ENCODE measurements around the gene KRT17. TPM values are rescaled to one million over a fixed set of nuclear protein-coding genes. Genes with fewer than 3 reads are reported as not detected.
"Not testable (repeated sequence)": the region's sequence is repeated elsewhere in the genome, so short reads cannot be mapped to it uniquely, and the experiment has no call there.

Gene KRT17
- total RNA-seq, 1 experiment from 2014 or later, result 4,105 TPM

DNA sequence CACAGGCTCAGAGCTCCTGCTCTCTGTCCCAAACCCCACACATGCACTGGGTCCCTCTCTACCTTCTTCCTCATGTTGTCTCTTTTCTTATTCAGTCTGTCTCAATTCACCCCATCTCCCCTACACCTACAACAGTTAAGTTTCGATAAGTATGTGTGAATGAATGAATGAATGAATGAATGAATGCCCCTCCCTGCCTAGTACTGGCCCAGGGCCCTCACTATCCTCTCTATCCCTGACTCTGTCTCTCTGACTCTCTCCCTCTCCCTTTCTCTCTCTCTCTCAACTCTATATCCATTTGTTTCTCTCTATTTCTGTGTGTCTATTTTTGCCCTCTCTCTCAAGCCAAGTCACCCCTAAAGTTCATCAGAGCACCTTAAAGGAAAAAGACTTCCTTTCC is 45.8 kb downstream of the KRT17 start:
- intact Hi-C loops (cut with micrococcal nuclease), result no loop called here
- Mint-ChIP-seq H3K27me3 (ENCODE audit: insufficient read depth, unreplicated experiment) (peaks cover 4% of the 10 kb centered on the region), H3K27ac (ENCODE audit: low read depth, unreplicated experiment) (peak overlapping the region; percentile 97), H3K9me3 (ENCODE audit: unreplicated experiment) (no peaks in the 10 kb centered on the region), H3K4me3 (ENCODE audit: unreplicated experiment) (no peak overlapping the region), H3K36me3 (ENCODE audit: insufficient read depth, unreplicated experiment) (peaks cover 31% of the 10 kb centered on the region), H3K4me1 (ENCODE audit: insufficient read depth, unreplicated experiment) (peaks cover 51% of the 10 kb centered on the region)
- ChIA-PET POLR2A (interaction anchor here (0.6 to 2.0 kb wide), 12 partner anchors 29 to 957 kb away, joined by 3 to 11 read pairs (median 5); partner anchors contain the start of genes EIF1 and KRT17), CTCF (interaction anchor here (0.5 to 5.5 kb wide), 17 partner anchors 10 to 722 kb away, joined by 3 to 60 read pairs (median 6); partner anchors contain the start of gene KRT17)
- DNase-seq (ENCODE audit: unreplicated experiment), result no peak
- TF ChIP-seq, protein P1, sequence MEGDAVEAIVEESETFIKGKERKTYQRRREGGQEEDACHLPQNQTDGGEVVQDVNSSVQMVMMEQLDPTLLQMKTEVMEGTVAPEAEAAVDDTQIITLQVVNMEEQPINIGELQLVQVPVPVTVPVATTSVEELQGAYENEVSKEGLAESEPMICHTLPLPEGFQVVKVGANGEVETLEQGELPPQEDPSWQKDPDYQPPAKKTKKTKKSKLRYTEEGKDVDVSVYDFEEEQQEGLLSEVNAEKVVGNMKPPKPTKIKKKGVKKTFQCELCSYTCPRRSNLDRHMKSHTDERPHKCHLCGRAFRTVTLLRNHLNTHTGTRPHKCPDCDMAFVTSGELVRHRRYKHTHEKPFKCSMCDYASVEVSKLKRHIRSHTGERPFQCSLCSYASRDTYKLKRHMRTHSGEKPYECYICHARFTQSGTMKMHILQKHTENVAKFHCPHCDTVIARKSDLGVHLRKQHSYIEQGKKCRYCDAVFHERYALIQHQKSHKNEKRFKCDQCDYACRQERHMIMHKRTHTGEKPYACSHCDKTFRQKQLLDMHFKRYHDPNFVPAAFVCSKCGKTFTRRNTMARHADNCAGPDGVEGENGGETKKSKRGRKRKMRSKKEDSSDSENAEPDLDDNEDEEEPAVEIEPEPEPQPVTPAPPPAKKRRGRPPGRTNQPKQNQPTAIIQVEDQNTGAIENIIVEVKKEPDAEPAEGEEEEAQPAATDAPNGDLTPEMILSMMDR (IDR thresholded peaks at IDR 0.05; ENCODE audit: unreplicated experiment), result no peak
- no TSS peak for BruUV-seq (replicated peaks)

DNA sequence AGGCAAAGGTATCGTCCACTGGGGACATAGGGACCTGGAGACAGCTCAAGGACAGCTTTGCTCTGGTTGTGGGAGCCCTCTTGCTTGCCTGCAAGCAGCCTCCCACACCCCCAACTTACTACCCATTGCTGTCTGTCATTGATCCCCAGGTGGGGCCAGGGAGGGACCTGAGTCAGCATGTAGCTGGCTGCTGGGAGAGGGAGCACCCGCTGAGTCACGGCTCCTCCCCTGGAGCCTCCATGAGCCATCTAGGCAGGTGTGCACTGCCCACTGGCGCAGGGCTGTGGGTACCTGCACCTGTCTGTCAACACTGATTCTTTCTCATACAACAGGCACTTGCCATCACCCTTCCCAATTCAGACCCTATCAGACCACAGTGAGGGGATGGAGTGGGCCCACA is 47.6 kb downstream of the KRT17 start:
- H3K9me3 Mint-ChIP-seq (ENCODE audit: unreplicated experiment); BruUV-seq (replicated peaks); H3K4me3 Mint-ChIP-seq (ENCODE audit: unreplicated experiment); intact Hi-C loops (cut with micrococcal nuclease); H3K27ac Mint-ChIP-seq (ENCODE audit: low read depth, unreplicated experiment): not testable (repeated sequence)
- Mint-ChIP-seq H3K27me3 (ENCODE audit: insufficient read depth, unreplicated experiment) (peaks cover 14% of the 10 kb centered on the region), H3K4me1 (ENCODE audit: insufficient read depth, unreplicated experiment) (peaks cover 37% of the 10 kb centered on the region), H3K36me3 (ENCODE audit: insufficient read depth, unreplicated experiment) (peaks cover 13% of the 10 kb centered on the region)
- POLR2A ChIA-PET, result interaction anchor here (0.7 to 1.6 kb wide), 3 partner anchors 10 to 48 kb away, joined by 4 read pairs; partner anchors contain the start of genes KRT14 and KRT17
- CTCF ChIA-PET, result interaction anchor here (1.1 to 5.5 kb wide), 7 partner anchors 11 to 667 kb away, joined by 3 to 60 read pairs (median 6); no protein-coding TSS in a partner anchor
- peak; percentile 59 for DNase-seq (ENCODE audit: unreplicated experiment)

DNA sequence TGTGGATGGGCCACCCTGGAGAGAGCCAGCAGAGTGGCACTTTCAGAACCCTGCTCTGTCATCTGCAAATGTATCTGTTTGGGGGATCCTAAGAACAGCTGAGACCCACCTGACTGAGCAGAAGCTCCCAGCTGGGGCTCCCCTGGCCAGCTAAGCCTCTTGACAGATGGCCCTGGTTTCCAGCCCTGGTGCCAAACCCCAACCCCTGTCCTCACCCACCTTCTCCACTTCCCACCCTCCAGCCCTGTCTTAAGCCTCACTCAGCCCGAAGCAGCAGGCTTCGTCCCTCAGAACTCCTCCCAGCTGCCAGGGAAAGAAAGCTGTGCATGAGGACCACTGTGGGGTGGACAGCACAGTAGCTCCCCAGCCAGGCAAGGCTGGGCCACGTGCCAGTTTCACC is 49.0 kb downstream of the KRT17 start:
- no peak for DNase-seq (ENCODE audit: unreplicated experiment)
- no TSS peak for BruUV-seq (replicated peaks)
- intact Hi-C loops (cut with micrococcal nuclease), result no loop called here
- POLR2A ChIA-PET, result no interaction called here
- Mint-ChIP-seq H3K36me3 (ENCODE audit: insufficient read depth, unreplicated experiment) (peaks cover under 1% of the 10 kb centered on the region), H3K4me3 (ENCODE audit: unreplicated experiment) (no peak overlapping the region), H3K9me3 (ENCODE audit: unreplicated experiment) (no peaks in the 10 kb centered on the region), H3K4me1 (ENCODE audit: insufficient read depth, unreplicated experiment) (peaks cover 23% of the 10 kb centered on the region), H3K27ac (ENCODE audit: low read depth, unreplicated experiment) (no peak overlapping the region), H3K27me3 (ENCODE audit: insufficient read depth, unreplicated experiment) (peaks cover 14% of the 10 kb centered on the region)
- CTCF ChIA-PET, result interaction anchor here (0.6 to 5.5 kb wide), 8 partner anchors 9 to 665 kb away, joined by 3 to 60 read pairs (median 6); no protein-coding TSS in a partner anchor
- TF ChIP-seq, protein P1 (IDR thresholded peaks at IDR 0.05; ENCODE audit: unreplicated experiment), result no peak

DNA sequence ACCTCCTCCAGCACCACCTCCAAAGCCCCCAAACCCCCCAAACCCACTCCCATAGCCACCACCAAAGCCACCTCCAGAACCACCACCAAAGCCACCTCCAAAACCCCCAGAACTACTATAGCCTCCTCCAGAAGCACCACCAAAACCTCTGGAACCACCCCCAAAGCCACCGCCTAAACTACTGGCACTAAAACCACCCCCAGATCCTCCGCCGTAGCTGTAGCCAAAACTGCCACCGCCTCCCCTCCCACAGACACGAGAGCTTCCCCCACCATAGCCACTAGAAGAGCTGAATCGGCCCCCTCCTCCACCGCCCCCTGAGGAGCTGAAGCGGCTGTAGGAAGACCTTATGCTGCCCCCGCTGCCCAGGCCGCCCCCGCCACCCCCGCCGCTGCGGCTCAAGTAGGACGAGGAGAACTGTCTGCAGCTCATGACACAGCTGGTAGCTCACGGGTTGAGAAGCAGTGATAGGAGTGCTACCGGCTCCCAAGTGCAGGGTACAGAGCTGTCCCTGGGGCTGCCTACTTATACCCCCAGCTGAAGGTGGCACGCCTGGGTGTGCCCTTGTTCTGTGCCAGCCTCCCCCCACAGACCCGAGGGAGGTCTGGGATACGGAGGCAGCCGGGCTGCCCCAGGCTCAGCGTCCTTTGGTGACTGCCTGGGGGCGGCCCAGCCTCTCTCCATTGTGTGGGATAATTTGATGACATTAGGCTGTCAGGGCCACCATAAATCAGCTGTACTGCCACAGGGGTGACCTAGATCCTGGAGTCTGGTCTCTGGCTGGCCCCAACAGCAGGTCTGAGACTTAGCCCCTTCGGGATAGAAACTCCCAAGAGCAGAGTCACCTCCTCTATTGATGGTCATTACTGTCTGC is 52.6 kb downstream of the KRT17 start, which contains the start of gene KRT9:
KRT9 (minus strand) TSS at position 499 of the 874 bp plus-strand sequence; CDS start at position 432, 67 bp downstream.
- BruUV-seq (replicated peaks), result no TSS peak
- CTCF ChIA-PET, result interaction anchor here (0.7 to 1.7 kb wide), 6 partner anchors 7 to 96 kb away, joined by 3 to 11 read pairs (median 4); no protein-coding TSS in a partner anchor
- no peak for DNase-seq (ENCODE audit: unreplicated experiment)
- Mint-ChIP-seq H3K27me3 (ENCODE audit: insufficient read depth, unreplicated experiment) (peaks cover 26% of the 10 kb centered on the region), H3K4me1 (ENCODE audit: insufficient read depth, unreplicated experiment) (no peaks in the 10 kb centered on the region), H3K9me3 (ENCODE audit: unreplicated experiment) (no peaks in the 10 kb centered on the region), H3K27ac (ENCODE audit: low read depth, unreplicated experiment) (no peak within 1 kb of the TSS), H3K36me3 (ENCODE audit: insufficient read depth, unreplicated experiment) (no peaks in the 10 kb centered on the region), H3K4me3 (ENCODE audit: unreplicated experiment) (no peak within 1 kb of the TSS)
- intact Hi-C loops (cut with micrococcal nuclease), result no loop called here
- TF ChIP-seq, protein P1 (IDR thresholded peaks at IDR 0.05; ENCODE audit: unreplicated experiment), result no peak
- POLR2A ChIA-PET, result interaction anchor here (0.7 to 1.4 kb wide), 3 partner anchors 13 to 1375 kb away, joined by 3 read pairs; no protein-coding TSS in a partner anchor

Other genes starting within 250 kb of the KRT17 start
- 0.40 and 0.42 TPM in 2 replicates for gene KRT34, start 242.3 kb downstream of the KRT17 start, total RNA-seq (2022)
- gene KRT31, start 227.0 kb downstream of the KRT17 start, total RNA-seq (2022), result not detected in 2 replicates
- gene KRT37, start 200.0 kb downstream of the KRT17 start, total RNA-seq (2022), result not detected in 2 replicates
- not detected in 2 replicates for gene KRT38, start 183.6 kb downstream of the KRT17 start, total RNA-seq (2022)
- gene KRT32, start 157.2 kb downstream of the KRT17 start, total RNA-seq (2022), result not detected in 2 replicates
- gene KRT35, start 143.4 kb downstream of the KRT17 start, total RNA-seq (2022), result not detected in 2 replicates
- gene KRT36, start 134.7 kb downstream of the KRT17 start, total RNA-seq (2022), result not detected in 2 replicates
- gene KRT13, start 119.0 kb downstream of the KRT17 start, total RNA-seq (2022), result not detected in 2 replicates
- gene KRT15, start 105.7 kb downstream of the KRT17 start, total RNA-seq (2022), result 28.8 and 83.4 TPM in 2 replicates
- gene KRT19, start 96.3 kb downstream of the KRT17 start, total RNA-seq (2022), result 0.68 TPM in 1 of 2 replicates, not detected in the other
- gene KRT9, start 52.5 kb downstream of the KRT17 start, total RNA-seq (2022), result 0.21 and 0.27 TPM in 2 replicates
- 696 and 1,755 TPM in 2 replicates for gene KRT14, start 37.7 kb downstream of the KRT17 start, total RNA-seq (2022)
- 74.5 and 109 TPM in 2 replicates for gene KRT16, start 11.8 kb downstream of the KRT17 start, total RNA-seq (2022)
- 1,945 and 2,169 TPM in 2 replicates for gene EIF1, start 64.3 kb upstream of the KRT17 start, total RNA-seq (2022)
- not detected in 2 replicates for gene GAST, start 87.8 kb upstream of the KRT17 start, total RNA-seq (2022)
- gene HAP1, start 110.1 kb upstream of the KRT17 start, total RNA-seq (2022), result 0.37 and 0.49 TPM in 2 replicates
- 112 and 131 TPM in 2 replicates for gene JUP, start 162.1 kb upstream of the KRT17 start, total RNA-seq (2022)
- 36.4 and 41.5 TPM in 2 replicates for gene P3H4, start 187.4 kb upstream of the KRT17 start, total RNA-seq (2022)
- gene FKBP10, start 188.4 kb upstream of the KRT17 start, total RNA-seq (2022), result 142 and 159 TPM in 2 replicates
- gene NT5C3B, start 211.7 kb upstream of the KRT17 start, total RNA-seq (2022), result 59.8 and 65.1 TPM in 2 replicates
- gene KLHL10, start 213.2 kb upstream of the KRT17 start, total RNA-seq (2022), result not detected in 2 replicates
- gene KLHL11, start 240.8 kb upstream of the KRT17 start, total RNA-seq (2022), result 19.1 and 22.3 TPM in 2 replicates